HepG2 (cell line): Measurements from ENCODE around the gene BBC3. TPM values are rescaled to one million over a fixed set of nuclear protein-coding genes. Genes with fewer than 3 reads are reported as not detected.
A peak's percentile ranks its signal among the peaks of the same experiment; 100 is the strongest.

ENCODE experiments used
- ELF4 ChIP-seq: sonication (generic); formaldehyde crosslinking; IDR thresholded peaks from 2 replicates; pipeline ENCODE4 v1.5.0; 2020; ENCODE audit warnings: missing genetic modification reagents, mild to moderate bottlenecking, moderate library complexity, borderline replicate concordance
- HDAC1 ChIP-seq: sonication (generic); formaldehyde crosslinking; IDR thresholded peaks from 2 replicates; pipeline ENCODE4 v1.5.1; 2020; ENCODE audit warnings: mild to moderate bottlenecking, missing genetic modification reagents
- SAP130 ChIP-seq: IDR thresholded peaks from 2 replicates; pipeline ENCODE4 v1.6.1; 2016; ENCODE audit warnings: low read depth
- SIN3A ChIP-seq: IDR thresholded peaks from 2 replicates; pipeline ENCODE4 v1.6.1; 2011; ENCODE audit warnings: low read depth, mild to moderate bottlenecking, control low read depth, low read length, borderline replicate concordance
- TARDBP ChIP-seq: sonication (generic); formaldehyde crosslinking; IDR thresholded peaks from 2 replicates; pipeline ENCODE4 v1.8.0; 2022; ENCODE audit warnings: mild to moderate bottlenecking, missing genetic modification reagents
- ZNF253 ChIP-seq: sonication (generic); formaldehyde crosslinking; IDR thresholded peaks from 2 replicates; pipeline ENCODE4 v1.8.0; 2022; ENCODE audit warnings: mild to moderate bottlenecking, missing genetic modification reagents, borderline replicate concordance
- ZNF563 ChIP-seq: sonication (generic); formaldehyde crosslinking; IDR thresholded peaks from 2 replicates; pipeline ENCODE4 v1.8.0; 2022; ENCODE audit warnings: mild to moderate bottlenecking, moderate library complexity, missing genetic modification reagents
- ZNF749 ChIP-seq: sonication (generic); formaldehyde crosslinking; IDR thresholded peaks from 2 replicates; pipeline ENCODE4 v1.8.0; 2022; ENCODE audit warnings: mild to moderate bottlenecking, missing genetic modification reagents, moderate library complexity, borderline replicate concordance
- ZNF850 ChIP-seq: sonication (generic); formaldehyde crosslinking; conservative IDR thresholded peaks from 2 replicates; pipeline ENCODE4 v1.9.0; 2021; ENCODE audit warnings: mild to moderate bottlenecking, missing genetic modification reagents
- ZNF891 ChIP-seq: sonication (generic); formaldehyde crosslinking; IDR thresholded peaks from 2 replicates; pipeline ENCODE4 v1.5.0; 2020; ENCODE audit warnings: mild to moderate bottlenecking, missing genetic modification reagents
- polyA plus RNA-seq, 8 experiments: library from polyadenylated mRNA; depleted of rRNA in 3 of 8; stranded (reverse) in 7 of 8; unstranded in 1 of 8; fragments of >200 nt; fragmentation: Illumina TruSeq in 4 of 8; extraction: Trizol in 4 of 8; gene quantifications; 2 replicates each; pipeline versions ENCODE4 v1.2.1 to v1.2.3, GENCODE V29; 2011 to 2016; ENCODE audit warnings: low read depth in 4 of 8, missing spikeins in 1 of 8, mixed read lengths in 1 of 8; ENCODE audit not compliant: insufficient read depth in 1 of 8
- total RNA-seq, 5 experiments: library from RNA; depleted of rRNA; stranded (reverse); fragments of >200 nt; fragmentation: Illumina TruSeq; extraction: Trizol; gene quantifications; 2 replicates each; pipeline ENCODE4 v1.2.3, GENCODE V29; 2016; ENCODE audit warnings: low read depth in 1 of 5
- TF ChIP-seq, protein P1 (sequence below): sonication (generic); formaldehyde crosslinking; IDR thresholded peaks from 2 replicates; pipeline ENCODE4 v1.4.0; 2020; ENCODE audit warnings: mild to moderate bottlenecking, missing genetic modification reagents
- TF ChIP-seq, protein P2 (sequence below): sonication (generic); formaldehyde crosslinking; IDR thresholded peaks from 2 replicates; pipeline ENCODE4 v1.5.0; 2020; ENCODE audit warnings: missing genetic modification reagents
- TF ChIP-seq, protein P3 (sequence below): IDR thresholded peaks from 2 replicates; pipeline ENCODE4 v1.6.1; 2016; ENCODE audit warnings: control low read depth
- TF ChIP-seq, protein P4 (sequence below): sonication (generic); formaldehyde crosslinking; IDR thresholded peaks from 2 replicates; pipeline ENCODE4 v1.8.0; 2023; ENCODE audit warnings: mild to moderate bottlenecking, missing genetic modification reagents

The BBC3 gene
- total and polyA plus RNA-seq, 2 of the 13 experiments (the other 11 are each of a cell fraction or from before 2014, with no cell fraction given): 6.1 to 8.8 TPM

DNA sequence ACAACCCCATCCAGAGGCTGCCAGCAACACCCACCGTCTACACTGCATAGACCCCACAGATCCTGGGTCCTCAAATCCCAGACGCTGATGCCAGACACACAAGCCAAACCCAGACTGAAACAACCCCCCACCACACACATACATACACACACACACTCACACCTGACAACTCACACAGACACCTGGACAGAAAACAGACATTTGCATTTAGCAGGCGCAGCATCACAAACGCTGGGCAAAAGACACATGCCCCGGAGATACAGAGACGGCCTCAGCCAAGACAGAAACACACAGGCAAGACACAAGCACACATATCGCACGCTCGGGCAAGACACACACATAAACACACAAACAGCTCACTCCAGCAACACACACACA lies 1.3 kb downstream of the BBC3 start (continued):
- TF ChIP-seq, protein P1, sequence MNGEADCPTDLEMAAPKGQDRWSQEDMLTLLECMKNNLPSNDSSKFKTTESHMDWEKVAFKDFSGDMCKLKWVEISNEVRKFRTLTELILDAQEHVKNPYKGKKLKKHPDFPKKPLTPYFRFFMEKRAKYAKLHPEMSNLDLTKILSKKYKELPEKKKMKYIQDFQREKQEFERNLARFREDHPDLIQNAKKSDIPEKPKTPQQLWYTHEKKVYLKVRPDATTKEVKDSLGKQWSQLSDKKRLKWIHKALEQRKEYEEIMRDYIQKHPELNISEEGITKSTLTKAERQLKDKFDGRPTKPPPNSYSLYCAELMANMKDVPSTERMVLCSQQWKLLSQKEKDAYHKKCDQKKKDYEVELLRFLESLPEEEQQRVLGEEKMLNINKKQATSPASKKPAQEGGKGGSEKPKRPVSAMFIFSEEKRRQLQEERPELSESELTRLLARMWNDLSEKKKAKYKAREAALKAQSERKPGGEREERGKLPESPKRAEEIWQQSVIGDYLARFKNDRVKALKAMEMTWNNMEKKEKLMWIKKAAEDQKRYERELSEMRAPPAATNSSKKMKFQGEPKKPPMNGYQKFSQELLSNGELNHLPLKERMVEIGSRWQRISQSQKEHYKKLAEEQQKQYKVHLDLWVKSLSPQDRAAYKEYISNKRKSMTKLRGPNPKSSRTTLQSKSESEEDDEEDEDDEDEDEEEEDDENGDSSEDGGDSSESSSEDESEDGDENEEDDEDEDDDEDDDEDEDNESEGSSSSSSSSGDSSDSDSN (CRISPR knock-in tag): peak; percentile 31; the same call in 1 of the 2 replicates
- TF ChIP-seq ZNF850 (CRISPR knock-in tag) (no peak), ZNF891 (peak; percentile 34), SAP130 (CRISPR knock-in tag) (peak; percentile 28), ZNF563 (no peak), SIN3A (peak; percentile 12; the same call in 1 of the 2 replicates), HDAC1 (CRISPR knock-in tag) (peak; percentile 18; the same call in 1 of the 2 replicates), ELF4 (CRISPR knock-in tag) (no peak), TARDBP (CRISPR knock-in tag) (no peak), ZNF253 (no peak), ZNF749 (CRISPR knock-in tag) (no peak)
- TF ChIP-seq, protein P2, sequence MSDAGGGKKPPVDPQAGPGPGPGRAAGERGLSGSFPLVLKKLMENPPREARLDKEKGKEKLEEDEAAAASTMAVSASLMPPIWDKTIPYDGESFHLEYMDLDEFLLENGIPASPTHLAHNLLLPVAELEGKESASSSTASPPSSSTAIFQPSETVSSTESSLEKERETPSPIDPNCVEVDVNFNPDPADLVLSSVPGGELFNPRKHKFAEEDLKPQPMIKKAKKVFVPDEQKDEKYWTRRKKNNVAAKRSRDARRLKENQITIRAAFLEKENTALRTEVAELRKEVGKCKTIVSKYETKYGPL (CRISPR knock-in tag): no peak
- TF ChIP-seq, protein P3, sequence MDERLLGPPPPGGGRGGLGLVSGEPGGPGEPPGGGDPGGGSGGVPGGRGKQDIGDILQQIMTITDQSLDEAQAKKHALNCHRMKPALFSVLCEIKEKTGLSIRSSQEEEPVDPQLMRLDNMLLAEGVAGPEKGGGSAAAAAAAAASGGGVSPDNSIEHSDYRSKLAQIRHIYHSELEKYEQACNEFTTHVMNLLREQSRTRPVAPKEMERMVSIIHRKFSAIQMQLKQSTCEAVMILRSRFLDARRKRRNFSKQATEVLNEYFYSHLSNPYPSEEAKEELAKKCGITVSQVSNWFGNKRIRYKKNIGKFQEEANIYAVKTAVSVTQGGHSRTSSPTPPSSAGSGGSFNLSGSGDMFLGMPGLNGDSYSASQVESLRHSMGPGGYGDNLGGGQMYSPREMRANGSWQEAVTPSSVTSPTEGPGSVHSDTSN (CRISPR knock-in tag): no peak
- TF ChIP-seq, protein P4, sequence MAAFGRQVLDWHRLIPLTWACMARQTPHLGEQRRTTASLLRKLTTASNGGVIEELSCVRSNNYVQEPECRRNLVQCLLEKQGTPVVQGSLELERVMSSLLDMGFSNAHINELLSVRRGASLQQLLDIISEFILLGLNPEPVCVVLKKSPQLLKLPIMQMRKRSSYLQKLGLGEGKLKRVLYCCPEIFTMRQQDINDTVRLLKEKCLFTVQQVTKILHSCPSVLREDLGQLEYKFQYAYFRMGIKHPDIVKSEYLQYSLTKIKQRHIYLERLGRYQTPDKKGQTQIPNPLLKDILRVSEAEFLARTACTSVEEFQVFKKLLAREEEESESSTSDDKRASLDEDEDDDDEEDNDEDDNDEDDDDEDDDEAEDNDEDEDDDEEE (CRISPR knock-in tag): 0 out of 2 replicates have a peak, but pooled peaks have one; percentile 20
- TF ChIP-seq, all 625 proteins: peak for 14
